Esophagus muscularis mucosa (tissue), 4 donors: ENCODE results near the gene HAUS2.

ENCODE experiments used
- CTCF ChIP-seq, 3 experiments: fragments of 200-600 bp in 2 of 3; fragments of 450-650 bp in 1 of 3; sonication (generic) in 2 of 3; IDR thresholded peaks; one replicate each; pipeline ENCODE4 v1.5.1; 2017 to 2019; ENCODE audit warnings: antibody characterized with exemption in 3 of 3, mild to moderate bottlenecking in 2 of 3, moderate library complexity in 1 of 3
- EP300 ChIP-seq: sonication (generic); formaldehyde crosslinking; IDR thresholded peaks from one replicate; pipeline ENCODE4 v1.6.1; 2017; ENCODE audit warnings: antibody characterized with exemption
- POLR2A ChIP-seq: fragments of 450-650 bp; IDR thresholded peaks from one replicate; pipeline ENCODE4 v1.6.1; 2017; ENCODE audit warnings: antibody characterized with exemption, moderate library complexity, mild to moderate bottlenecking, low read depth
- POLR2AphosphoS5 ChIP-seq, 2 donors: sonication (generic); formaldehyde crosslinking; IDR thresholded peaks; one replicate each; pipeline ENCODE4 v1.6.1; 2017; ENCODE audit warnings: antibody characterized with exemption in 2 of 2

GRCh38 chr15:42581272-42581730 lies 32.7 kb downstream of the HAUS2 start:
- TF ChIP-seq POLR2AphosphoS5 (IDR thresholded peaks at IDR 0.05), result peak; percentile 73 to 75
- TF ChIP-seq POLR2A, result no peak
- no peak for TF ChIP-seq CTCF (IDR thresholded peaks at IDR 0.05)
- TF ChIP-seq EP300, result no peak
